Measurements from ENCODE around the gene LRRC49. TPM values are rescaled to one million over a fixed set of nuclear protein-coding genes. Genes with fewer than 3 reads are reported as not detected.
"Not testable (repeated sequence)": the region's sequence is repeated elsewhere in the genome, so short reads cannot be mapped to it uniquely, and the experiment has no call there.

LRRC49 gene
- total RNA-seq, 2 experiments from 2014 or later, result 0.14 to 0.62 TPM

GRCh38 chr15:70907784-70908471 is 15.3 kb downstream of the LRRC49 start:
- ChIA-PET POLR2A (no interaction called here), CTCF (interaction anchor here (1.4 kb wide), 1 partner anchor 83 kb away, joined by 3 read pairs; no protein-coding TSS in a partner anchor)
- H3K27ac Mint-ChIP-seq, result no peak overlapping the region
- H3K9me3 Mint-ChIP-seq (ENCODE audit: low read depth), result peaks cover 11% of the 10 kb centered on the region
- no peaks in the 10 kb centered on the region for H3K36me3 Mint-ChIP-seq (ENCODE audit: low read depth)
- peaks cover 11% of the 10 kb centered on the region for H3K27me3 Mint-ChIP-seq
- H3K4me3 Mint-ChIP-seq, result no peak overlapping the region
- DNase-seq, result no peak
- intact Hi-C loops (cut with DNase I, micrococcal nuclease), result no loop called here
- ATAC-seq, result no peak
- H3K4me1 Mint-ChIP-seq, result no peaks in the 10 kb centered on the region

- no peaks in the 10 kb centered on the region for H3K4me1 Mint-ChIP-seq
- no peak overlapping the region for H3K4me3 Mint-ChIP-seq
- no peaks in the 10 kb centered on the region for H3K36me3 Mint-ChIP-seq (ENCODE audit: low read depth)
- ChIA-PET CTCF (no interaction called here), POLR2A (no interaction called here)
- ATAC-seq (no peak), DNase-seq (no peak)
- peaks cover 10% of the 10 kb centered on the region for H3K27me3 Mint-ChIP-seq
- H3K27ac Mint-ChIP-seq, result no peak overlapping the region
- intact Hi-C loops (cut with DNase I, micrococcal nuclease), result no loop called here
- peaks cover 11% of the 10 kb centered on the region for H3K9me3 Mint-ChIP-seq (ENCODE audit: low read depth)
Observed at GRCh38 chr15:70910958-70911357, 18.3 kb downstream of the LRRC49 start.

GRCh38 chr15:70912187-70912586 is 19.6 kb downstream of the LRRC49 start:
- H3K4me1 Mint-ChIP-seq, result no peaks in the 10 kb centered on the region
- H3K9me3 Mint-ChIP-seq (ENCODE audit: low read depth), result peaks cover 11% of the 10 kb centered on the region
- H3K36me3 Mint-ChIP-seq (ENCODE audit: low read depth), result no peaks in the 10 kb centered on the region
- ChIA-PET POLR2A (no interaction called here), CTCF (no interaction called here)
- intact Hi-C loops (cut with DNase I, micrococcal nuclease), result no loop called here
- DNase-seq (no peak), ATAC-seq (no peak)
- no peak overlapping the region for H3K27ac Mint-ChIP-seq
- peaks cover 8% of the 10 kb centered on the region for H3K27me3 Mint-ChIP-seq
- no peak overlapping the region for H3K4me3 Mint-ChIP-seq

GRCh38 chr15:70916531-70916930 is 23.9 kb downstream of the LRRC49 start:
- no peak for DNase-seq
- Mint-ChIP-seq H3K27me3 (peaks cover 11% of the 10 kb centered on the region), H3K4me3 (no peak overlapping the region), H3K4me1 (peaks cover 2% of the 10 kb centered on the region), H3K36me3 (ENCODE audit: low read depth) (no peaks in the 10 kb centered on the region), H3K27ac (no peak overlapping the region), H3K9me3 (ENCODE audit: low read depth) (no peaks in the 10 kb centered on the region)
- no peak for ATAC-seq
- ChIA-PET POLR2A (no interaction called here), CTCF (interaction anchor here (0.8 kb wide), 1 partner anchor 67 kb away, joined by 3 read pairs; no protein-coding TSS in a partner anchor)
- intact Hi-C loops (cut with DNase I, micrococcal nuclease), result no loop called here

GRCh38 chr15:70917955-70918354 is 25.3 kb downstream of the LRRC49 start:
- ChIA-PET CTCF (no interaction called here), POLR2A (no interaction called here)
- H3K9me3 Mint-ChIP-seq (ENCODE audit: low read depth), result peaks cover 2% of the 10 kb centered on the region
- DNase-seq, result no peak
- peaks cover 2% of the 10 kb centered on the region for H3K4me1 Mint-ChIP-seq
- no peak overlapping the region for H3K27ac Mint-ChIP-seq
- H3K36me3 Mint-ChIP-seq (ENCODE audit: low read depth), result no peaks in the 10 kb centered on the region
- no peak for ATAC-seq
- H3K27me3 Mint-ChIP-seq, result peaks cover 15% of the 10 kb centered on the region
- intact Hi-C loops (cut with DNase I, micrococcal nuclease), result no loop called here
- H3K4me3 Mint-ChIP-seq, result no peak overlapping the region

GRCh38 chr15:70920981-70921696 is 28.5 kb downstream of the LRRC49 start:
- Mint-ChIP-seq H3K27me3 (peaks cover 17% of the 10 kb centered on the region), H3K27ac (no peak overlapping the region), H3K9me3 (ENCODE audit: low read depth) (peaks cover 2% of the 10 kb centered on the region), H3K36me3 (ENCODE audit: low read depth) (no peaks in the 10 kb centered on the region), H3K4me1 (peaks cover 2% of the 10 kb centered on the region), H3K4me3 (no peak overlapping the region)
- no peak for DNase-seq
- ChIA-PET CTCF (no interaction called here), POLR2A (no interaction called here)
- no peak for ATAC-seq
- intact Hi-C loops (cut with DNase I, micrococcal nuclease), result no loop called here

- peaks cover 2% of the 10 kb centered on the region for H3K9me3 Mint-ChIP-seq (ENCODE audit: low read depth)
- ChIA-PET POLR2A (no interaction called here), CTCF (no interaction called here)
- DNase-seq (no peak), ATAC-seq (no peak)
- no peaks in the 10 kb centered on the region for H3K36me3 Mint-ChIP-seq (ENCODE audit: low read depth)
- peaks cover 2% of the 10 kb centered on the region for H3K4me1 Mint-ChIP-seq
- H3K4me3 Mint-ChIP-seq, result no peak overlapping the region
- no peak overlapping the region for H3K27ac Mint-ChIP-seq
- intact Hi-C loops (cut with DNase I, micrococcal nuclease), result no loop called here
- peaks cover 23% of the 10 kb centered on the region for H3K27me3 Mint-ChIP-seq
Observed at GRCh38 chr15:70922119-70922518, 29.5 kb downstream of the LRRC49 start.

GRCh38 chr15:70923311-70924080 is 30.9 kb downstream of the LRRC49 start:
- POLR2A ChIA-PET, result no interaction called here

GRCh38 chr15:70926914-70927313 is 34.3 kb downstream of the LRRC49 start:
- POLR2A ChIA-PET; H3K4me3 Mint-ChIP-seq; ATAC-seq; intact Hi-C loops (cut with DNase I, micrococcal nuclease); H3K27ac Mint-ChIP-seq; H3K36me3 Mint-ChIP-seq (ENCODE audit: low read depth); H3K9me3 Mint-ChIP-seq (ENCODE audit: low read depth); CTCF ChIA-PET; DNase-seq; H3K4me1 Mint-ChIP-seq: not testable (repeated sequence)
- H3K27me3 Mint-ChIP-seq, result peaks cover 27% of the 10 kb centered on the region

More at GRCh38 chr15:70923311-70924080, 30.9 kb downstream of the LRRC49 start:
- Mint-ChIP-seq H3K27me3 (peaks cover 21% of the 10 kb centered on the region), H3K27ac (no peak overlapping the region), H3K9me3 (ENCODE audit: low read depth) (peaks cover 2% of the 10 kb centered on the region), H3K36me3 (ENCODE audit: low read depth) (no peaks in the 10 kb centered on the region), H3K4me3 (no peak overlapping the region), H3K4me1 (peaks cover 2% of the 10 kb centered on the region)
- DNase-seq (no peak), ATAC-seq (no peak)
- intact Hi-C loops (cut with DNase I, micrococcal nuclease), result no loop called here
- CTCF ChIA-PET, result no interaction called here

GRCh38 chr15:70931821-70932220 is 39.2 kb downstream of the LRRC49 start:
- ChIA-PET CTCF (interaction anchor here (0.6 to 1.2 kb wide), 3 partner anchors 14 to 756 kb away, joined by 3 to 4 read pairs (median 3); no protein-coding TSS in a partner anchor), POLR2A (no interaction called here)
- no peak for ATAC-seq
- no peaks in the 10 kb centered on the region for H3K9me3 Mint-ChIP-seq (ENCODE audit: low read depth)
- H3K4me1 Mint-ChIP-seq, result no peaks in the 10 kb centered on the region
- no peak overlapping the region for H3K4me3 Mint-ChIP-seq
- H3K27me3 Mint-ChIP-seq, result peaks cover 14% of the 10 kb centered on the region
- intact Hi-C loops (cut with DNase I, micrococcal nuclease), result no loop called here
- H3K36me3 Mint-ChIP-seq (ENCODE audit: low read depth), result no peaks in the 10 kb centered on the region
- no peak for DNase-seq
- H3K27ac Mint-ChIP-seq, result no peak overlapping the region

GRCh38 chr15:70932397-70932796 is 39.8 kb downstream of the LRRC49 start:
- peaks cover 13% of the 10 kb centered on the region for H3K27me3 Mint-ChIP-seq
- CTCF ChIA-PET, result interaction anchor here (0.6 to 1.2 kb wide), 3 partner anchors 14 to 756 kb away, joined by 3 to 4 read pairs (median 3); no protein-coding TSS in a partner anchor
- POLR2A ChIA-PET, result no interaction called here
- intact Hi-C loops (cut with DNase I, micrococcal nuclease), result no loop called here
- DNase-seq, result no peak
- no peaks in the 10 kb centered on the region for H3K4me1 Mint-ChIP-seq
- no peaks in the 10 kb centered on the region for H3K36me3 Mint-ChIP-seq (ENCODE audit: low read depth)
- no peak overlapping the region for H3K4me3 Mint-ChIP-seq
- no peaks in the 10 kb centered on the region for H3K9me3 Mint-ChIP-seq (ENCODE audit: low read depth)
- ATAC-seq, result no peak
- no peak overlapping the region for H3K27ac Mint-ChIP-seq

Measured in activated CD4-positive, alpha-beta T cell treated with anti-CD3 and anti-CD28 coated beads for 36 hours (primary cell).